ENCODE results near the gene DAB2.

- TF ChIP-seq CTCF (IDR thresholded peaks at IDR 0.05 in 4 of 5, conservative IDR thresholded peaks at IDR 0.05 in 1 of 5) = no peak
- TF ChIP-seq POLR2A (IDR thresholded peaks at IDR 0.05) = no peak
Observed at GRCh38 chr5:39426746-39427105, 1.9 kb upstream of the DAB2 start.

All from gastrocnemius medialis (tissue), 4 donors.